Natural killer cell (primary cell): Measurements from ENCODE around the gene HTR7. TPM values are rescaled to one million over a fixed set of nuclear protein-coding genes. Genes with fewer than 3 reads are reported as not detected.
"Not testable (repeated sequence)": the region's sequence is repeated elsewhere in the genome, so short reads cannot be mapped to it uniquely, and the experiment has no call there.

Experiments used
- ATAC-seq, 3 donors: fragments of 150-1000 bp in 2 of 3; fragments of 200-7000 bp in 1 of 3; cut with Tn5 transposase; 1 replicate in 1 of 3; 2 replicates in 2 of 3; pipeline ENCODE4 v1.10.0; 2021; ENCODE audit warnings: mild to moderate bottlenecking in 2 of 3, moderate library complexity in 2 of 3
- DNase-seq, 2 donors: peaks; one replicate each; pipeline versions ENCODE4 v3.0.0 to v3.0.0-alpha.2; 2013 to 2021; ENCODE audit warnings: mixed read lengths in 1 of 2
- H3K27ac ChIP-seq: one replicate; pipeline ENCODE4 v1.5.1; 2013; ENCODE audit warnings: mild to moderate bottlenecking, low read length
- H3K27me3 ChIP-seq: one replicate; pipeline ENCODE4 v1.6.1; 2013; ENCODE audit warnings: low read length; ENCODE audit not compliant: control insufficient read depth, insufficient read depth
- H3K36me3 ChIP-seq: one replicate; pipeline ENCODE4 v1.6.1; 2013; ENCODE audit warnings: low read length; ENCODE audit not compliant: control insufficient read depth, insufficient read depth
- H3K4me1 ChIP-seq: one replicate; pipeline ENCODE4 v1.6.1; 2013; ENCODE audit warnings: low read length; ENCODE audit not compliant: control insufficient read depth, insufficient read depth
- H3K4me3 ChIP-seq: one replicate; pipeline ENCODE4 v1.5.1; 2013; ENCODE audit warnings: low read length
- H3K9me3 ChIP-seq: one replicate; pipeline ENCODE4 v1.6.1; 2013; ENCODE audit warnings: low read length; ENCODE audit not compliant: control insufficient read depth, insufficient read depth
- H3K27ac Mint-ChIP-seq, 2 donors: one replicate each; pipeline ENCODE4 v1.8.0; 2022; ENCODE audit warnings: mild to moderate bottlenecking in 2 of 2, mixed read lengths in 2 of 2, moderate library complexity in 1 of 2
- H3K27me3 Mint-ChIP-seq, 2 donors: one replicate each; pipeline ENCODE4 v1.8.0; 2022; ENCODE audit warnings: low read depth in 2 of 2, mixed read lengths in 2 of 2
- H3K36me3 Mint-ChIP-seq: one replicate; pipeline ENCODE4 v1.8.0; 2022; ENCODE audit warnings: mixed read lengths
- H3K4me1 Mint-ChIP-seq, 2 donors: one replicate each; pipeline ENCODE4 v1.8.0; 2022; ENCODE audit warnings: mixed read lengths in 2 of 2
- H3K4me3 Mint-ChIP-seq: one replicate; pipeline ENCODE4 v1.8.0; 2022; ENCODE audit warnings: mild to moderate bottlenecking, moderate library complexity, mixed read lengths
- H3K9me3 Mint-ChIP-seq, 2 donors: one replicate each; pipeline ENCODE4 v1.8.0; 2022; ENCODE audit warnings: mixed read lengths in 2 of 2
- CTCF ChIP-seq: fragments of 200-600 bp; IDR thresholded peaks from one replicate; pipeline ENCODE4 v1.8.0; 2022; ENCODE audit warnings: antibody characterized with exemption
- whole genome bisulfite sequencing: methylation state at CpG from one replicate; pipeline ENCODE4 v1.1.7; 2013; ENCODE audit warnings: missing lambda C conversion rate; ENCODE audit not compliant: insufficient coverage; 5-methylcytosine and 5-hydroxymethylcytosine counted together
- intact Hi-C: fragments of 100-400 bp; cut with micrococcal nuclease; formaldehyde crosslinking; loops from one replicate; pipeline ENCODE4 v1.14.2; 2022
- total RNA-seq, 4 donors: library from RNA; stranded (reverse); fragments of 120-200 nt in 1 of 4; gene quantifications; one replicate each; pipeline versions ENCODE4 v1.2.3 to v1.2.4, GENCODE V29; 2013 to 2022

Gene HTR7
- total RNA-seq, 3 donors from 2014 or later (not counting 1 experiment from before 2014, with no cell fraction given): 0.11 to 0.20 TPM; not detected in 1

- H3K27me3 Mint-ChIP-seq: peaks cover 13 to 14% of the 10 kb centered on the region in 2 donors
- no peak for ATAC-seq
- no peaks in the 10 kb centered on the region for H3K9me3 Mint-ChIP-seq
- intact Hi-C loops: no loop called here
- Histone ChIP-seq H3K27me3 (no peaks in the 10 kb centered on the region), H3K4me1 (no peaks in the 10 kb centered on the region), H3K36me3 (no peaks in the 10 kb centered on the region), H3K4me3 (no peak overlapping the region), H3K9me3 (no peaks in the 10 kb centered on the region), H3K27ac (no peak overlapping the region)
- no peak overlapping the region for H3K4me3 Mint-ChIP-seq
- WGBS: 87% methylated on average over 3 of the region's 3 CpGs
- no peaks in the 10 kb centered on the region for H3K4me1 Mint-ChIP-seq
- no peak for TF ChIP-seq CTCF
- DNase-seq: no peak
- H3K27ac Mint-ChIP-seq: no peak overlapping the region
- H3K36me3 Mint-ChIP-seq: no peaks in the 10 kb centered on the region
Measured at GRCh38 chr10:90834326-90834725, 23.5 kb downstream of the HTR7 start.

- Histone ChIP-seq H3K27me3 (no peaks in the 10 kb centered on the region), H3K9me3 (no peaks in the 10 kb centered on the region), H3K4me1 (no peaks in the 10 kb centered on the region), H3K27ac (no peak overlapping the region), H3K36me3 (no peaks in the 10 kb centered on the region), H3K4me3 (no peak overlapping the region)
- 91% methylated on average over 17 of the region's 17 CpGs for WGBS
- Mint-ChIP-seq H3K27me3 (peaks cover 7 to 11% of the 10 kb centered on the region in 2 donors), H3K9me3 (no peaks in the 10 kb centered on the region), H3K4me1 (no peaks in the 10 kb centered on the region), H3K27ac (no peak overlapping the region), H3K36me3 (no peaks in the 10 kb centered on the region), H3K4me3 (no peak overlapping the region)
- no peak for DNase-seq
- peak in 1 of 3 donors; percentile 8 for ATAC-seq
- intact Hi-C loops: no loop called here
- TF ChIP-seq CTCF: no peak
Measured at GRCh38 chr10:90832111-90832510, 25.7 kb downstream of the HTR7 start.

- H3K27me3 Mint-ChIP-seq: peaks cover 0 to 6% of the 10 kb centered on the region in 2 donors
- no peaks in the 10 kb centered on the region for H3K36me3 Mint-ChIP-seq
- Histone ChIP-seq H3K4me3 (no peak overlapping the region), H3K4me1 (no peaks in the 10 kb centered on the region), H3K36me3 (no peaks in the 10 kb centered on the region), H3K27me3 (no peaks in the 10 kb centered on the region), H3K9me3 (no peaks in the 10 kb centered on the region), H3K27ac (no peak overlapping the region)
- intact Hi-C loops: no loop called here
- H3K9me3 Mint-ChIP-seq: peaks cover 3 to 8% of the 10 kb centered on the region in 2 donors
- 81% methylated on average over 1 of the region's 1 CpG for WGBS
- no peak for ATAC-seq
- TF ChIP-seq CTCF: no peak
- no peak overlapping the region for H3K4me3 Mint-ChIP-seq
- H3K4me1 Mint-ChIP-seq: no peaks in the 10 kb centered on the region
- H3K27ac Mint-ChIP-seq: no peak overlapping the region
- no peak for DNase-seq
Measured at GRCh38 chr10:90822508-90822907, 35.3 kb downstream of the HTR7 start.

GRCh38 chr10:90821864-90822263 is 36.0 kb downstream of the HTR7 start:
- H3K9me3 Mint-ChIP-seq, H3K27ac ChIP-seq, H3K36me3 ChIP-seq, H3K27me3 ChIP-seq, H3K27ac Mint-ChIP-seq, ATAC-seq, H3K27me3 Mint-ChIP-seq, H3K4me1 Mint-ChIP-seq, DNase-seq, H3K36me3 Mint-ChIP-seq, H3K4me3 Mint-ChIP-seq, intact Hi-C loops, H3K9me3 ChIP-seq, H3K4me3 ChIP-seq, H3K4me1 ChIP-seq: not testable (repeated sequence)
- WGBS: no CpG with 5 or more reads among the region's 1 CpG
